ENCODE results near the gene STEAP3.

The STEAP3 gene

GRCh38 chr2:119198240-119198840 lies 25.3 kb upstream of the STEAP3 start:
- no peak for TF ChIP-seq CTCF (IDR thresholded peaks at IDR 0.05)
- no peak for TF ChIP-seq ZFX (IDR thresholded peaks at IDR 0.05; ENCODE audit: borderline replicate concordance)
- H3K27ac ChIP-seq: no peak overlapping the region

- no peak for TF ChIP-seq CTCF (IDR thresholded peaks at IDR 0.05)
- no peak for TF ChIP-seq ZFX (IDR thresholded peaks at IDR 0.05; ENCODE audit: borderline replicate concordance)
- H3K27ac ChIP-seq: no peak overlapping the region
Observed at GRCh38 chr2:119201815-119202214, 21.8 kb upstream of the STEAP3 start.

GRCh38 chr2:119202610-119203310 lies 20.9 kb upstream of the STEAP3 start:
- H3K27ac ChIP-seq: no peak overlapping the region
- no peak for TF ChIP-seq ZFX (IDR thresholded peaks at IDR 0.05; ENCODE audit: borderline replicate concordance)
- no peak for TF ChIP-seq CTCF (IDR thresholded peaks at IDR 0.05)

DNA sequence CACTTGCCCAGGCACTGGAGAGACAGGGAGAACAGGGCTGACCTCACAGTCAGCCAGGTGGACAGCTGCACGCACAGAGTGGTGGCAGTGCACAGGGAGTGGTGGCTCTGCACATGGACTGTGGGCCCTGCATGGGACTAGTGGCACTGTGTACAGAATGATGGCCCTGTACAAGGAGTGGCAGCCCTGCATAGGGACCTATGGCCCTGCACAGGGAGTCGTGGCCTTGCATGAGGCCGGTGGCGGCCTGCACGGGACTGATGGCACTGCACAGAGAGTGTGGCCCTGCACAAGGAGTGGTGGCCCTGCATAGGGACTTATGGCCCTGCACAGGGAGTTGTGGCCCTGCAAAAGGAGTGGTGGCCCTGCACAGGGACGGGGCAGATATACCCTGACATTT lies 19.1 kb upstream of the STEAP3 start:
- H3K27ac ChIP-seq: no peak overlapping the region
- no peak for TF ChIP-seq ZFX (IDR thresholded peaks at IDR 0.05; ENCODE audit: borderline replicate concordance)
- TF ChIP-seq CTCF (IDR thresholded peaks at IDR 0.05): no peak

- no peak overlapping the region for H3K27ac ChIP-seq
- TF ChIP-seq ZFX (IDR thresholded peaks at IDR 0.05; ENCODE audit: borderline replicate concordance) (no peak), CTCF (IDR thresholded peaks at IDR 0.05) (no peak)
Observed at GRCh38 chr2:119205001-119205706, 18.5 kb upstream of the STEAP3 start.

DNA sequence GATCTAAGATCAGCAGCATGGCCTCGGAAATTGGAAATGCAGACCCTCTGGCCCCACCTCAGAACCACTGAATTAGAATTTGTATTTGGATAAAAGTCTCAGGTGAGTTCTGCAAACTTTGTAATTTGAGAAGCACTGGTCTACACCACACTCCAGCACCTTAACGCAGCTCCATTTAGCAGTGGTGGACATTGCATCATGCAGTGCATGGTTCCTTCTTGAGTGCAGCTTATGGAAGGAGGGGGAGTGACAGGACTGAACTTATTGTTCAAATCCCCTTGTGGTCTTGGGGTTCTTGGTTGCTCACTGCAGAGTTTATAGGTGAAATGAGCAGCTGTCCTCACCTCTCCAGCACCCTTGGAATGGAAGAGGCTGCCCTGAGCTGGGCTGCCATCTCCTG lies 17.4 kb upstream of the STEAP3 start:
- H3K27ac ChIP-seq: no peak overlapping the region
- TF ChIP-seq CTCF (IDR thresholded peaks at IDR 0.05) (no peak), ZFX (IDR thresholded peaks at IDR 0.05; ENCODE audit: borderline replicate concordance) (no peak)

GRCh38 chr2:119207447-119207846 lies 16.2 kb upstream of the STEAP3 start:
- no peak for TF ChIP-seq ZFX (IDR thresholded peaks at IDR 0.05; ENCODE audit: borderline replicate concordance)
- no peak for TF ChIP-seq CTCF (IDR thresholded peaks at IDR 0.05)
- no peak overlapping the region for H3K27ac ChIP-seq

Data from 22Rv1 (cell line).